Epithelial cell of proximal tubule (primary cell): ENCODE results near the gene DMC1. TPM values are rescaled to one million over a fixed set of nuclear protein-coding genes. Genes with fewer than 3 reads are reported as not detected.
"Not testable (repeated sequence)": the region's sequence is repeated elsewhere in the genome, so short reads cannot be mapped to it uniquely, and the experiment has no call there.

Experiments
- DNase-seq: peaks from one replicate; pipeline ENCODE4 v3.0.0-alpha.2; 2011; ENCODE audit warnings: low read depth
- H3K4me3 ChIP-seq: 2 replicates; pipeline ENCODE4 v1.5.1; 2011; ENCODE audit warnings: low read depth, mild to moderate bottlenecking, low read length
- total RNA-seq: library from RNA; depleted of rRNA; stranded (reverse); fragments of >200 nt; gene quantifications from 2 replicates; pipeline ENCODE4 v1.2.3, GENCODE V29; 2015
- TF ChIP-seq, protein P1 (sequence below): conservative IDR thresholded peaks from 2 replicates; pipeline ENCODE4 v1.5.1; 2012; ENCODE audit warnings: low read depth, mild to moderate bottlenecking, low read length

Gene DMC1
- total RNA-seq, 1 donor from 2014 or later: 4.4 TPM

DNA sequence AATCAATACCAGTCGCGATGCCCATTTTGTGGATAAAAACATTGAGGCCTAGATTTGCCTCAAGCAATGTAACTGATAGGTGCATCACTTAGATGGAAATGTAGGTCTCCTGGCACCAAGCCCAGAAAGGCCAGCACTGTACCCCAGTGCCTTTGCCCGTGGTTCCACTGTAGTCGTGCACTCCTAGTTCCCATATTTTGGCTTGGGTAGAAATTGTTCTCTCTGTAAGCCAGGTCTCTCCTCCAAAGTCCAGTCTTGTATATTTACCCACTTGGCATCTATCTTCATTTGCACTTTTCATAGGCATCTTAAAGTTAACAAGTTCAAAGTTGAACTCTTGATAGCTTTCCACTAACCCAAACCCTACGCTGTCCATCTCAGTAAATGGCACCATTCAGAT lies 41.6 kb upstream of the DMC1 start:
- DNase-seq: no peak
- TF ChIP-seq, protein P1, sequence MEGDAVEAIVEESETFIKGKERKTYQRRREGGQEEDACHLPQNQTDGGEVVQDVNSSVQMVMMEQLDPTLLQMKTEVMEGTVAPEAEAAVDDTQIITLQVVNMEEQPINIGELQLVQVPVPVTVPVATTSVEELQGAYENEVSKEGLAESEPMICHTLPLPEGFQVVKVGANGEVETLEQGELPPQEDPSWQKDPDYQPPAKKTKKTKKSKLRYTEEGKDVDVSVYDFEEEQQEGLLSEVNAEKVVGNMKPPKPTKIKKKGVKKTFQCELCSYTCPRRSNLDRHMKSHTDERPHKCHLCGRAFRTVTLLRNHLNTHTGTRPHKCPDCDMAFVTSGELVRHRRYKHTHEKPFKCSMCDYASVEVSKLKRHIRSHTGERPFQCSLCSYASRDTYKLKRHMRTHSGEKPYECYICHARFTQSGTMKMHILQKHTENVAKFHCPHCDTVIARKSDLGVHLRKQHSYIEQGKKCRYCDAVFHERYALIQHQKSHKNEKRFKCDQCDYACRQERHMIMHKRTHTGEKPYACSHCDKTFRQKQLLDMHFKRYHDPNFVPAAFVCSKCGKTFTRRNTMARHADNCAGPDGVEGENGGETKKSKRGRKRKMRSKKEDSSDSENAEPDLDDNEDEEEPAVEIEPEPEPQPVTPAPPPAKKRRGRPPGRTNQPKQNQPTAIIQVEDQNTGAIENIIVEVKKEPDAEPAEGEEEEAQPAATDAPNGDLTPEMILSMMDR: no peak
- H3K4me3 ChIP-seq: no peak overlapping the region

DNA sequence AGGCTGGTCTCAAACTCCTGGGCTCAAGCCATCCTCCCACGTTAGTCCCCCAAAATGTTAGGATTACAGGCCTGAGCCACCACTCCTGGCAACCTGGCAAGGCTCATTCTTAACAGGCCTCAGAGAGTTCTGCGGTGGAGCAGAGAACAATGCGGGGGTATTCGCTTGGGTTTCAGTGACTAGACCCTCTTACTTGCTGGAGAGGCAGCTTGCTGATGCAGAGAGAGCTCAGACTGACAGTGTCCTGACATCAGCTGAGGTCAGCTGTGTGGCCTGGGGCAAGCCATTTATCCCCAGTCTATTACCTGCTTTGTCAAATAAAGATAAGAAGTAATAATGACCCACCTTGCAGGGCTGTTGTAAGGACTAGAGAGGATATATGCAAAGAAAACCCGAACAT lies 40.3 kb upstream of the DMC1 start:
- H3K4me3 ChIP-seq: no peak overlapping the region
- TF ChIP-seq, protein P1: no peak
- DNase-seq: no peak

DNA sequence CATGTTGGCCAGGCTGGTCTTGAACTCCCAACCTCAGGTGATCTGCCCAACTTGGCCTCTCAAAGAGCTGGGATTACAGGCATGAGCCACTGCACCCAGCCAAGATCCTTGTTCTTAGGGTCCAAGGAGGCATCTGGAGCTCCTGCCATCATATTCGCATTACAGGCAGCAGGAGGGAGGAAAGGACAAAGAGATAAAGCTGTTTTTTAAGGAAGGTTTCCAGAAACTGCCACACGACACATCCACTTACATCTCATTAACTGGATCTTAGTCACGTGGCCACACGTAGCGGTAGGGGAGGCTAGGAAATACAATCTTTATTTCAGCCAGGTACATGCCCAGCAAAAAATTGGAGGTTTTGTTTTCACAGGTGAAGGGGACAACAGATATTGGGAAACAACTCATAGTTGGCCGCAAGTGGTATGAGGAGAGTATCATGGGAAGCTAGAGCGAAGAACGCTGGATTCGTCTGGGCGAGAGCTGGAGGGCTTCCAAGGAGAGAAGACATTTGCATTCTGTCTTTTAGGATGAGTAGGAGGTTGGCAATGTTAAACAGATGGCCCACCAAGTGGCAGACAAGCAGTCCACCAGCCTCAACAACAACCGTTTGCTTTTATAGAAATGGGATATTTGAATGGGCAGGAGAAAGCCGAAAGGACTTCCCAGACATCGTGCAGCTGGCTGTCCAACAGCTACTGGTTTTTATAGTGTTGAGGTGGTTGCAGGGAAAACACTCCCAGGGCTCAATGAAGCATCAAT lies 39.2 kb upstream of the DMC1 start:
- no peak overlapping the region for H3K4me3 ChIP-seq
- DNase-seq: no peak
- TF ChIP-seq, protein P1: no peak

DNA sequence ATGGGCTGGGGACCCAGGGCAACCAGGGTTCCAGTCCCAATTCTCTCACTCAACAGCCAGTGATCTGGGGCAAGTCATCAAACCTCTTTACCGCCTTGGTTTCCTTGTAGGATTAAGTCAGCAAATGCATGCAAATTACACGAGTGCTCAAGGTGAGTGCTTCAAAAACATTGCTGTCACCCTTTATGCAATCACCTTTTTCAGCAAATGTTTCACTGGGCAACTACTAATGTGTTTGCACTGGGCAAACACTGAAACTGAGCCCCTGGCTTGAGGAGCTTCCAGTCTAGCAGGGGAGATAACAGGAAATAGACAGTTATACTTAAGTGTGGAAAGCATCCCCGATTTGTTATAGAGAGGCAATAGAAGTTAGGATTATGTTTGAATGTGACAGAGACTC lies 37.7 kb upstream of the DMC1 start:
- no peak for DNase-seq
- TF ChIP-seq, protein P1: no peak
- H3K4me3 ChIP-seq: no peak overlapping the region

DNA sequence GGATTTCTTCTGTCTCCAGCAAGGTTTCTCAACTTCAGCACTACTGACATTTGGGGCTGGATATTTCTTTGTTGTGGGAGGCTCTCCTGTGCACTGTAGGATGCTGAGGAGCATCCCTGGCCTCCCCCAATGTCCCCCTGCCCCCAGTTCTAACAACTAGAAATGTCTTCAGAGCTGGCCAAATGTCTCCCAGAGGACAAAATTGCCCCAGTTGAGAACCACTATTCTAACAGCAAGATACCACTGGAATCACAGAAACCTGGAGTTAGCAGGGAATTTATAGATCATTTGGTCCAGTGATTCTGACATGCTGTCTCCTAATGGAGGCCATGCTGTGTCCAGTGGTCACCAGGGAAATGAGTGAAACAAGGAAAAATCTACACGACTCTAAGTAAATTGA lies 32.2 kb upstream of the DMC1 start:
- DNase-seq: no peak
- H3K4me3 ChIP-seq: no peak overlapping the region
- TF ChIP-seq, protein P1: no peak

DNA sequence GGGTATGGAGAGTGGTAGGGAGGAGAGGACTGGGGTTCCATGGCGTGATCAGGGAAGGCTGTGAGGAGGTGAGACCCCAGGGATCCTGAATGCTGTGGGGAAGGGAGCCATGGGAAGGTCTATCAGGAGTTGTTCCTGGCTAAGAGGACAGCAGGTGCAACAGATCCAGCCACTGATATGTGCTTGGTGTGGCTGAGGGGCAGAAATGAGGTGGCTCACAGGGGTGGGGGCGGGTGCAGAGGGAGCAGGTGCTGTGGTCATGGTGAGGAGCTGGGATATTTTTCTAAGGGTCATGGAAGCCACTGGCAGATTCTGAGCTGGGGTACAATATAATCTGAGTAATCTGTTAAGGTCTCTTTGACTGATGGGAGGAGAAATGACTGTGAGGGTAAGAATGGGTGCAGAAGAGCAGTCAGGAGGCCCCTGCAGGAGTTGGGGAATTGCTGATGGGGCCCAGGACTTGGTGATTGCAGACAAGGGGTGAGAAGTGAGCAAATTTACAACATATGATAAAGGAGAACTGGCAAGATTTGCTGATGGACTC lies 31.3 kb upstream of the DMC1 start:
- DNase-seq: no peak
- no peak overlapping the region for H3K4me3 ChIP-seq
- TF ChIP-seq, protein P1: no peak

DNA sequence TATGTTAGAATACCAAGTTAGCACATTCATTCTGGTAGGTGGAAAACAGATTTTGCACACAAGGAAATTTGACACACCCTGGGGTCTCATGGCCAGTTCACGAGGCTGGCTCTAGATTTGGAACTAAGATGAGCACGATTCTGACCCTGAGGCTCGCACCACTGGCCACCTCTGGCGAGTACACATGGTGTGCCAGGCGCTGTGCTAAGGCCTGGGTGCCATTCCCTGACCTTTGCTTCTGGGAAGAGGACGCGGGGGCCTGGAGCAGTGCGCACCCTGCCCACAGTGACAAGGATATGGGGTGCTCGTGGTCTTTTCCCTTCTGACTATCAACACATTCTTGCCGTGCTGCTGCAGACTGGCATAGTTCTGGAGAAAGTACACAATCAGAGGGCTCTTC lies 29.5 kb upstream of the DMC1 start:
- TF ChIP-seq, protein P1: no peak
- DNase-seq: no peak
- H3K4me3 ChIP-seq: no peak overlapping the region

DNA sequence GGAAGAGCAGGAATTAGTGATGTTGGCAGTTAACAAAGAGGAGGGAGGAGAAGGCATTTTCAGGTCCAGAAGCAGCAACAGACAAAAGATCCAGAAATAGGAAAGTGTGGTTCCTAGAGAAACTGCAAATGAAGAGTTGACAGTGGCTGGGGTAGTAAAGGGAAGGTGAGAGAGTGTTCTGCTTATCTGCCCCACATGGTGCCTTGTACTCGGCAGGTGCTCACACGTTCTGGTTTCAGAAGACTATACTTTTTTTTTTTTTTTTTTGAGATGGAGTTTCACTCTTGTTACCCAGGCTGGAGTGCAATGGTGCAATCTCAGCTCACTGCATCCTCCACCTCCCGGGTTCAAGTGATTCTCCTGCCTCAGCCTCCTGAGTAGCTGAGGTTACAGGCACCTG lies 12.9 kb upstream of the DMC1 start:
- DNase-seq, H3K4me3 ChIP-seq: not testable (repeated sequence)
